Measurements from ENCODE around the gene BCO2.

The BCO2 gene

DNA sequence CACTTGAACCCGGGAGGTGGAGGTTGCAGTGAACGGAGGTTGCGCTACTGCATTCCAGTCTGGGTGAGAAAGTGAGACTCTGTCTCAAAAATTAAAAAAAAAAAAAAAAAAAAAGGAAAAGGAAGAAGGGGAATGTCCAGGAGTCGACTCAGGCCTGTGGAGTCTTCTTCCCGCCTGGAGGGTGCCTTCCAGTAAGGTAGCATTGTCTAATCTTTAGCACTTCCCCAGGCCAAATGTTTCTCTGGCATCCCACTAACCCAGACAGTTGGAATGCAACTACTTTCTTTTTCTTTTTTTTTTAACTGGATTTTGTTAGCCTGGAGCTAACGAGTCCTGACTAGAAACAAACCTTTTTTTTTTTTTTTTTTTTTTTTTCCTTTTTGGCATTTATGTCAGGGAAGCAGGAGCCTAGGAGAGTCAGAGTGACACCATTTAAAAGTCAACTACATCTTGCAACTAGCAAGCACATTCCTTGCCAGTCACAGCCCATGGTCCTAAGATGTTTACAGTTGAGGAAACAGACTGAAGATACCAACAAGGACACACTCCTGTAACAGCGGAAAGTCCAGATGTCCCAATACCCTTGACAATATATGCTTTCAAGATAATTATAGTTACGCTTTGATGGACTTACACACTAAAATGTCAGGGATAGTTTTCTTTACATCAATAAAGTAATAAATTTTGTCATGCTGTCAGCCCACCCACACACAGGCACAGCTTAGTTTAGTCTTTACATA lies 74.7 kb downstream of the BCO2 start:
- no peak for DNase-seq (ENCODE audit: low read depth)

DNA sequence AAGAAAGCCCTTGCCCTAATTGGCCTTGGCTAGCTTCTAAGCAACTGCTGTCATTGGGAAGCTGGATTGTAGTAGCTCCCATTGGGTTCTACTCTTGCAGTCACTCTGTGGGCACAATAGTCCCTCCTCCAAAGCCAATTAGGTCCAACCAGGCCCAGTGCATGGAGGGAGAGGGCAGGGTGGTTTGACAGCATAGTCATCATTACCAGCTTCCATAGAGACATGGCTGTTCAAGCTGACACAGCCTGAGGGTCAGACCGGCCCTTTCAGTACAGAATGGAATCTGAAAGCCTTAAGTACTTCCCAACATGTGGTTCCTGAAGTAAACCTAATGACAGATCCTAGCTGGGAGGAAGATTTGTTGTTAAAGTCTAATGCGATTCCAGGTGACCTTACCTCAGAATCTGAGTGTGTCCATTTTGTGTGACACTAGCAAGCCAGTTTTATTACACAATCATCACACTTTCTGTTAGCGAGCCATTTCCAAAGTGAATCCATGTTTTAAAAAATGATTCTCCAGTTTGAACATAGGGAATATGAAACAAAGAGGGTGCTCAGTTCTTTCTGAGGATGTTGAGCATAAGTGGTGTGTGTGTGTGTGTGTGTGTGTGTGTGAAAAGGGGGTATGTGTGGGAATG lies 78.4 kb downstream of the BCO2 start:
- no peak for DNase-seq (ENCODE audit: low read depth)

DNA sequence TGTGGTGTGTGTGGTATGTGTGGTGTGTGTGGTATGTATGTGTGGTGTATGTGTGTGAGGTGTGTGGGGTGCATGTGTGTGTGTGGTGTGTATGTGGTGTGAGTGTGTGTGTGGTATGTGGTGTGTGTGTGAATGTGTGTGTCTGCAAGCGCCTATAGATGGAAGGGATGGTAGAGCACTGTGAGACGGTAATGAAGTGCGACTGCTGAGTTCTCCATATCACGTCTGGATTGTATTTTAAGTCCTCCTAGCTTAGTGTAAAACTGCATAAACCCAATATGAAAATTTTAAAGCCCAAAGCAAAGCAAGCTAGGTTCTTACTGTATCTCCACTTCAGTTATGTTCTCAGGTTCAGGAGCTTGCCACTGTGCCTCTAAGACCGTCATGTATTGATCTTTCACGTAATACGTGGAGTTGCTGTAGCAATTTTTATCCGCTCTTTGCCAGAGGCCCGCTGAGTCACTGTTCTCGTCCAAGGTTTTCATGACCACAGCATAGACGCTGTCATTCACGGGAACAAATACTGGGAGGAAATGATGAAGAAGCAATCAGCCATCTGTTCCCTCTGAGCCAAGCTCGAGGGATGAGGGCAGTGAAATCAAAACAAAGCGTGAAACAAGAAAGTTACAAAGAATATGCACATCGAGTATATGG lies 79.9 kb downstream of the BCO2 start:
- DNase-seq (ENCODE audit: low read depth) = no peak

DNA sequence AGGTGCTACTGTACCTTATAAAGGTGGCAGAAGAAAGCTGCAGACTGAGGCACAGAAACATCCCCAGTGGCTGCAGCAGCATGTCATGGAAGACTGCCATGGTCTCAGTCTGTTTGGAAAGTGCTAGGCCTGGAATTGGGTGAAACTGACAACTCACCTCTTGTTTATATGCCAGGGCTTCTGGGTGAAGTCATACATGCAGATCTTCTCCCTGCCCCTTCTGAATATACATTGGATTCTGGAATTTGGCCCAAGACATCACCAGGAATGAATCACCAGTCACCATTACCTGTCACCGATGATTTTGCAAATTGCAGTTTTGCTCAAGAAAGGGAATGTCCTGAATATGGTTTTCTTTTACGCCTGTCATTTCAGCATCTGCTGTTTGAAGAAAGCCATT lies 85.2 kb downstream of the BCO2 start, which contains the start of gene PLET1:
Gene PLET1, minus strand, starts transcription at position 371 of the 400 bp plus-strand sequence. Its CDS starts 271 bp downstream, at position 100.
- no peak for DNase-seq (ENCODE audit: low read depth)

DNA sequence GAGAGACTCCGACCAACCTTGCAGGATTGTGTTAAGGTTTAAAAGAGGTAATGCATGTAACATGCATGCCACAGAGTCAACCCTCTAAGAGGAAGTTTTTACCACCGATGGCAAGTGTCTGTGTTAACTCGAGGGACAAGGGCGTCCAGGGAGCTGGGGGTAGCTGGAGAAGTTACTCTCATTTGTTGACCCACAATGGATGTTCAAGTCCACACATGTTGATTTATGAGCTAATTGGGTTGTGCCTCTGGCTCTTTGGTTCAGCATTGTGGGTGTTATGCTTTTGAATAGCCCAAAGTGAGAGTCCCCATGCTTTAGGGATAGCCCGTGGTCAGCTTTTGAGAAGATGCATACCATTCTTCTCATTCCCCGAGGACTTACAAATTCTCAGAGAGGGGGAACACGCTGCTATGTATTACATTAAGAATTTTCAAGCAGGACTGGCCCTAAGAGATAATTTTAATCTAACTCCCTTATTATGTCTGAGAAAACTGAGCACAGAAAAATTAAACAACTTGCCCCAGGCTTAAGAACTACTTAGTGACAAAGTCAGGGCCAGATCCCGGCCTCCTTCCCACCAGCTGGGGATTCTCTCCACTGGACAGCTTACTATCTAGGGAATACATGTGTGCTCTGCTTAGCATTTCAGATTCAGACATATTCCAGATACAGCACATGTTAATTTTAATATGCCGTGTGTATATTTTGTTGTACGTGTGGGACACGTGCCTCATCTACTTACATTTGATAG lies 90.5 kb downstream of the BCO2 start:
- DNase-seq (ENCODE audit: low read depth) = no peak

DNA sequence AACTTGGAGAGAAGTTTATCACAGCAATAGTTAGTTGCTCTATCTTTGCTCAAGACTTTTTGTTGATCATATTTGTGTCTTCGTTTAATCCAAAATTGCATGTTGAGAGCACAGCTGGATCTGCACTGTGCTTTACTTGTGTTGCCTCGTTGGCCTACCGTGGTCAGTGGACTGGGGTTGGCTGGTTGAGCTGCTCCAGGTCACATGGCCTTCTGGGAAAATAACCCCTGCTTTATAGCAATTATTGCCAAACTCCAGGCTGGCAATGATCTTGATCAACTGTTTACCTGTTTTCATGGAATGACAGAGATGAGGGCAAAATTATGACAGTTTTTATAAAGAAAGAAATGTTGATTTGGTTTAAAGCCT lies 91.1 kb downstream of the BCO2 start:
- no peak for DNase-seq (ENCODE audit: low read depth)

DNA sequence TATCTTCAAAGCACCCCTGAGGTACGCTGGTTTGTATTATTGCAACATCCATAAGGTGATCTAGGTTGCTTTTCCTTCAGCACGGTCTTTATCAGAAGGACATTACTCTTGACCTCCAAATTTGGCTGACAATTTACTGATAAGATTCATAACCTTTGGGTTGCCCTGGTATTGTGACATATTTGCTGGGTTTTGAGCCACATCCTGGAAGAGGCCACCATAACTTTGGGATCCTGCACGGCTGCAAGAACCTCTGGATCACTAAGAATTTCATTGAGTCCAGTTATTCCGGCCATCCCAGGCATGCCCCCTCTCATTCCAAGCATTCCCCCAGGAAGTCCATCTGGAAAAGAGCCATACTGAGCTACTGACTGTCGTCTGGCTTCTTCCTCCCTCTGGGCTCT lies 91.9 kb downstream of the BCO2 start:
- no peak for DNase-seq (ENCODE audit: low read depth)

DNA sequence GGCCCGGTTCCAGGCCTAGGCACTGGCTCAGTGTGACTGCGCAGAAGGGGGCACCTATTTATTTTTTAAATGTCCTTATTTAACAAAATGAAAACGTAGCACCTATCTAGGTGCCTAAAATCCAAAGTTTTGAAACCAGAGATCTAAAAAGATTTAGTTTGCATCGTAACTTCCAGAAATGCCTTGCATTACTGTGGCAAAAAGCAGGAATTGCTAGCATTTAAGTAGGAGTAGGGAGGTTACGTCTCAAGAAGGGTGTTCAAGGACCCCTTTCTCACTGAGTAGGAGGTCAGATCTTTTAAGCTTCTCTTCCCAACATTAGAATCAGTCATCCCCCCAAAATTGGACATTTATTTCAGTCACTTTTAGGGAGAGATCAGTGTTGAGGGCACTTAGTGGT lies 93.1 kb downstream of the BCO2 start:
- DNase-seq (ENCODE audit: low read depth) = no peak
